Stimulated activated CD8-positive, alpha-beta memory T cell treated with anti-CD3 and anti-CD28 coated beads, Interleukin-15, amount 100 ng/mL, for 4 hours (primary cell): ENCODE data around the gene ATP6V1B1.

Source experiments
- DNase-seq, 2 donors: peaks; one replicate each; pipeline ENCODE4 v3.0.0-alpha.2; 2020; ENCODE audit warnings: low read depth in 2 of 2

The ATP6V1B1 gene

GRCh38 chr2:70965506-70965905, 29.8 kb downstream of the ATP6V1B1 start:
- no peak for DNase-seq

- no peak for DNase-seq
Measured at GRCh38 chr2:70966681-70967080, 31.0 kb downstream of the ATP6V1B1 start.

- no peak for DNase-seq
Measured at GRCh38 chr2:70967189-70967588, 31.5 kb downstream of the ATP6V1B1 start.

- DNase-seq, result no peak
Measured at GRCh38 chr2:70974592-70974991, 38.9 kb downstream of the ATP6V1B1 start.

GRCh38 chr2:70975237-70975636, 39.5 kb downstream of the ATP6V1B1 start:
- no peak for DNase-seq

- DNase-seq, result no peak
Measured at GRCh38 chr2:70977605-70978205, 42.0 kb downstream of the ATP6V1B1 start.

- DNase-seq, result no peak
Measured at GRCh38 chr2:70978341-70979179, 42.9 kb downstream of the ATP6V1B1 start, which contains the start of gene ANKRD53. Gene ANKRD53 (plus strand): TSS chr2:70978630. CDS start chr2:70978646, 16 bp downstream.

- DNase-seq, result no peak
Measured at GRCh38 chr2:70979180-70979488, 43.4 kb downstream of the ATP6V1B1 start.

- no peak for DNase-seq
Measured at GRCh38 chr2:70979626-70980025, 43.9 kb downstream of the ATP6V1B1 start.

- DNase-seq, result no peak
Measured at GRCh38 chr2:70981421-70981820, 45.7 kb downstream of the ATP6V1B1 start.

- no peak for DNase-seq
Measured at GRCh38 chr2:70981866-70982810, 46.4 kb downstream of the ATP6V1B1 start.

- no peak for DNase-seq
Measured at GRCh38 chr2:70982971-70983370, 47.3 kb downstream of the ATP6V1B1 start.

- no peak for DNase-seq
Measured at GRCh38 chr2:70983506-70984227, 48.0 kb downstream of the ATP6V1B1 start.

- no peak for DNase-seq
Measured at GRCh38 chr2:70984228-70984575, 48.5 kb downstream of the ATP6V1B1 start.

GRCh38 chr2:70984576-70985282, 49.0 kb downstream of the ATP6V1B1 start:
- peak; percentile 55 to 56 for DNase-seq

- no peak for DNase-seq
Measured at GRCh38 chr2:70985283-70985688, 49.6 kb downstream of the ATP6V1B1 start.

GRCh38 chr2:70985956-70986355, 50.3 kb downstream of the ATP6V1B1 start:
- DNase-seq, result no peak

GRCh38 chr2:70986499-70987189, 50.9 kb downstream of the ATP6V1B1 start:
- no peak for DNase-seq

GRCh38 chr2:70987386-70987785, 51.7 kb downstream of the ATP6V1B1 start:
- DNase-seq, result no peak

GRCh38 chr2:70988151-70988550, 52.5 kb downstream of the ATP6V1B1 start:
- DNase-seq, result no peak
